Cardiac fibroblast (primary cell): Measurements from ENCODE around the gene ADAMTSL5.
"Not testable (repeated sequence)": the region's sequence is repeated elsewhere in the genome, so short reads cannot be mapped to it uniquely, and the experiment has no call there.

ENCODE experiments used
- DNase-seq, 2 donors: peaks; one replicate each; pipeline versions ENCODE4 v3.0.0 to v3.0.0-alpha.2; 2010; ENCODE audit warnings: low read depth in 2 of 2
- H3K4me3 ChIP-seq, 2 donors: replicated peaks in 1 of 2; 1 replicate in 1 of 2; 2 replicates in 1 of 2; pipeline ENCODE4 v1.5.1; 2011; ENCODE audit warnings: low read depth in 2 of 2, low read length in 2 of 2, mild to moderate bottlenecking in 2 of 2, moderate library complexity in 1 of 2
- CTCF ChIP-seq: IDR thresholded peaks from one replicate; pipeline ENCODE4 v1.5.1; 2011; ENCODE audit warnings: low read depth, mild to moderate bottlenecking, low read length, inconsistent platforms

Gene ADAMTSL5

DNA sequence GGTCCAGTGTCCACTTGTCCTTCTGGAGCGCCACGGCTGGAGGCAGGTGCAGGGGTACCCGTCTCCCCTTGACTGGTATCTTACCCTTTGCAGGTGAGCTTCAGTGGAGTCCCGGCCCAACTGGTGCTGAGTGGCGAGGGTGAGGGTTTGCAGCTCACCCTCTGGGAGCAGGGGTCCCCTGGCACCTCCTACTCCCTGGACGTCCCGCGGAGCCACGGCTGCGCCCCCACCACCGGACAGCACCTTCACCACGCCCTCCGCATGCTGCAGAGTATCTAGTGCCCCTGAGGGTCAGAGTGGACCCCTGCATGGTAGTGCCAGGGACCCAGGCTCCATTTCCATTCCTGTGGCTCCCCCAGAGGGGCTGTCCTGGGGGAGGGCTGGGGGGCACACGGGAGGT lies 22.2 kb upstream of the ADAMTSL5 start:
- H3K4me3 ChIP-seq = no peak overlapping the region
- DNase-seq = no peak
- TF ChIP-seq CTCF = no peak

GRCh38 chr19:1533510-1534150 lies 20.8 kb upstream of the ADAMTSL5 start:
- H3K4me3 ChIP-seq = no peak overlapping the region
- TF ChIP-seq CTCF = no peak
- DNase-seq = no peak

DNA sequence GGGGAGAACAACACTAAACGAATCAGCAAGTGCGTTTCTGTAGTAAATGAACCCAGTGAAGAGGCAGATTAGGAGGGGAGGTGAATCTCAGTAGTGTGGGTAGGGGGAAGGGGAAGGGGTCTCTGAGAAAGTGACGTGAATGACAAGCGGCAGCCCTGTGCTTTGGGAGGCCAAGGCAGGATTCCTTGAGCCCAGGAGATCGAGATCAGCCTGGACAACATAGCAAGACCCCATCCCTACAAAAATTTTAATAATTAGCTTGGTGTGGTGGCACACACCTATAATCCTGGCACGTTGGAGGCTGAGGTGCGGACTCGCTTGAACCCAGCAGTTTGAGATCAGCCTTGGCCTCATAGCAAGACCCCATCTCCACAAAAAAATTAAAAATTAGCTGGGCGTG lies 19.2 kb upstream of the ADAMTSL5 start:
- no peak overlapping the region for H3K4me3 ChIP-seq
- TF ChIP-seq CTCF = no peak
- no peak for DNase-seq

DNA sequence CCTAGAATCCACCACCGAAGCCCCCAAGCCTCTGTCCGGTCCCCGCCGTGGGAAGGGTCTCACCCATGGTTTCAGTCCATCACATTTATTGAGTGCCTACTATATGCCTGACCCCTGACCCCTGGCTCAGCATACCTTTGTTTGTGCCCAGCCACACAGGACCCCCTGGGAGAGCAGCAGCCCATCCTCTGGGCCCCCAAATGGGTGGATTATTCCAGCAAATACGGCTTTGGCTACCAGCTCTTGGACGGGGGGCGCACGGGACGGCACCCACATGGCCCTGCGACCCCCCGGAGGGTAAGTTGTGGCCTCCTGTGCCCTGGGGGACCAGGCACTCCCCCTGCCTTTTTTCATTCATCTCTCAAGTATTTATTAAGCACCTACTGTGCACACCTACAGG lies 18.8 kb upstream of the ADAMTSL5 start:
- H3K4me3 ChIP-seq = no peak overlapping the region
- TF ChIP-seq CTCF = no peak
- DNase-seq = no peak

GRCh38 chr19:1530856-1531255 lies 18.0 kb upstream of the ADAMTSL5 start:
- H3K4me3 ChIP-seq, DNase-seq: not testable (repeated sequence)

DNA sequence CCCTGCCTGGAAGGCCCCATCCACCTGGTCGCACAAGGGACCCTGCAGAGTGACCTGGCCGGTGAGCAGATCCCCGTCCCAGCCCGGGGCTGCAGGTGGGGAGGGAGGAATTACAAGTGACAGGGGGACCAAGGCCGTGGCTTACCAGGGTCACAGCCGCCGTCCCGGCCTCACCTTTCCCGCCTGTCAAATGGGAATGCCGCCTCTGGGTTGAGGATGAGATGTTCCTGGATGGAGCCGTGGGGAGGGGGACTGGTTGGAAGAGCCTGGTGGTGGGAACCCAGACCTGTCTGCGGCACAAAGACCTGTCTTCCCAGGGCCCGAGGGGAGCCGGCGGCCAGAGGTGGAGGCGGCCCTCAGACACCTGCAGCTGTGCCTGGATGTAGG lies 16.6 kb upstream of the ADAMTSL5 start:
- DNase-seq = no peak
- no peak for TF ChIP-seq CTCF
- no peak overlapping the region for H3K4me3 ChIP-seq

DNA sequence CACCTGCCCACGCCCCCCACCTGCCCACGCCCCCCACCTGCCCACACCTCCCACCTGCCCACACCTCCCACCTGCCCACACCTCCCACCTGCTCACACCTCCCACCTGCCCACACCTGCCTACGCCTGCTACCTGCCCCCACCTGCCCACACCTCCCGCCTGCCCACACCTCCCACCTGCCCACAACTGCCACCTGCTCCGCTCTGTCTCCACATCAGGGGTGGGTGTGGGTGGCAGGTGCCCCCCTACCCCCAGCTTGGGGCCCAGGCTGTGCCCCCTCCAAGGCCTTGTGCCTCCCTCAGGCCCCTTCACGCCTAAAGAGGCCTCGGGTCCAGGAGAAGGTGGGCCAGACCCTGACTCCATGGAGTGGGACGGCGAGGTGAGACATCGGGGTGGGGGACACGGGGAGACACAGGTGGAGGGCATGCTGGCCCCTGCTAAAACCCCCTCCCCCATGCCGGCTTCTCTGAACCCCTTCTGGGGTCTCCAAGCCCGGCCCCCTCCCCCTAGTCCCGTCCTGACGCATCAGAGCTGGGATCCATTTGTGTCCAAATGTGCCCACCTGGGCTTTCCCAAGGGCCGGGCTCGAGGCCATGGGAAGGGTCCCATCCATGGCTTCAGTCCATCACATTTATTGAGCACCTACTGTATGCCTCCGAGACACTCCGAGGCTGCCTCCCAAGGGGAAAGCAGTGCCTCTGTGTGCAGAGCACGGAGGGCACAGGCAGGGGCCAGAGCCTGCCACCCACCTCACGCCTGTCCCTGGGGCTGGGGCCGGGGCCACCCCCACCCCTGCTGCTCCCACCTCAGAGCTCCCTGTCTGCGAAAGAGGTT lies 16.0 kb upstream of the ADAMTSL5 start:
- no peak overlapping the region for H3K4me3 ChIP-seq
- no peak for DNase-seq
- no peak for TF ChIP-seq CTCF
